ENCODE data around the gene PRR7. TPM values are rescaled to one million over a fixed set of nuclear protein-coding genes. Genes with fewer than 3 reads are reported as not detected.

Gene PRR7
- total and polyA plus RNA-seq, 2 of the 4 experiments (the other 2 are of a cell fraction), result 1.1 to 10.1 TPM

DNA sequence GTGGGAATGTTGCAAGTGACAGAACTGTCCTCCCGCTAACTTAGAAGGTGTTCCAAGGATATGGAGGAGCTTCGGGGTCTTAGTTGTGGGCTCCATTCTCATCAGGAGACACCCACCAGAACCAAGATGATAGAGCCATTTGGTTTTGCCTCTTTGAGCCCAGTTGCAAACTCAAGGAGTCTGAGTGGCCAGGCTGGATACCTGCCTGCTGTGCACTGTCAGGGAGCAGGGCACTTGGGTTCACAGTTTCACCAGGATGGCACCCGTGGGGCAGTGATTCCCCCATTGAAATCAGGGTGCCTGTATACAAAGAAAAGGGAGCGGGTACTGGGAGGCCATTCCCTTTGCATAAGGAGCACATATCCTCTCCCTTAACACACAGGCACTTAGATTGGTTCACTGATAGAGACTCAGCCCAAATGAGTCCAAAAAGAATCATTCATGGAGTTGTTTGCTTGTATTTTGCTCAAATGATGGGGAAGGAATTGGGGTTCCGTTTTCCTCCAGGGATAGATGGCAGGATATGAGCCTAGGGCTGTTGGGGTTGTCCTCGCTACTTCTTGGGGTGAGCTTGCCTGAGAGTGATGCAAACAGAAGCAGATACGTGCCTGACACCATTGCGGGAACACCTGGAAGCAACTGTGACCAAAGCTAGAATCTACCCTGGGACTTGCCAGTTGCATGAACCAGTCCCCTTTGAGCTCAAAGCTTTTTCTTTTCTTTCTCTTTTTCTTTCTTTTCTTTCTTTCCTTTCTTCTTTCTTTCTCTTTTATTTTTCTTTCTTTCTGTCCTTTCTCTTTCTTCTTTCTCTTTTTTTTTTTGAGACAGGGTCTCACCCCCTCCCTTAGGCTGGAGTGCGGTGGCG lies 1.3 kb upstream of the PRR7 start:
- H3K23ac ChIP-seq (ENCODE audit: low read depth, low read length), result no peak overlapping the region
- DNase-seq, result no peak
- peaks cover 11% of the 10 kb centered on the region; the same call in 1 of the 2 replicates for H4K20me1 ChIP-seq (ENCODE audit: insufficient read depth, low read length)
- no peak for TF ChIP-seq MAZ (IDR thresholded peaks at IDR 0.05; ENCODE audit: borderline replicate concordance, low read depth, low read length)
- TF ChIP-seq POLR2A (IDR thresholded peaks at IDR 0.05; ENCODE audit: low read depth, low read length), result no peak
- TF ChIP-seq, protein P1, sequence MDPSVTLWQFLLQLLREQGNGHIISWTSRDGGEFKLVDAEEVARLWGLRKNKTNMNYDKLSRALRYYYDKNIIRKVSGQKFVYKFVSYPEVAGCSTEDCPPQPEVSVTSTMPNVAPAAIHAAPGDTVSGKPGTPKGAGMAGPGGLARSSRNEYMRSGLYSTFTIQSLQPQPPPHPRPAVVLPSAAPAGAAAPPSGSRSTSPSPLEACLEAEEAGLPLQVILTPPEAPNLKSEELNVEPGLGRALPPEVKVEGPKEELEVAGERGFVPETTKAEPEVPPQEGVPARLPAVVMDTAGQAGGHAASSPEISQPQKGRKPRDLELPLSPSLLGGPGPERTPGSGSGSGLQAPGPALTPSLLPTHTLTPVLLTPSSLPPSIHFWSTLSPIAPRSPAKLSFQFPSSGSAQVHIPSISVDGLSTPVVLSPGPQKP (IDR thresholded peaks at IDR 0.05; ENCODE audit: borderline replicate concordance, low read depth, low read length), result no peak
- no peak for TF ChIP-seq FOS (IDR thresholded peaks at IDR 0.05; ENCODE audit: low read depth, low read length)
- TF ChIP-seq BHLHE40 (IDR thresholded peaks at IDR 0.05; ENCODE audit: low read depth, low read length), result no peak
- TF ChIP-seq, protein P2, sequence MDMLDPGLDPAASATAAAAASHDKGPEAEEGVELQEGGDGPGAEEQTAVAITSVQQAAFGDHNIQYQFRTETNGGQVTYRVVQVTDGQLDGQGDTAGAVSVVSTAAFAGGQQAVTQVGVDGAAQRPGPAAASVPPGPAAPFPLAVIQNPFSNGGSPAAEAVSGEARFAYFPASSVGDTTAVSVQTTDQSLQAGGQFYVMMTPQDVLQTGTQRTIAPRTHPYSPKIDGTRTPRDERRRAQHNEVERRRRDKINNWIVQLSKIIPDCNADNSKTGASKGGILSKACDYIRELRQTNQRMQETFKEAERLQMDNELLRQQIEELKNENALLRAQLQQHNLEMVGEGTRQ (IDR thresholded peaks at IDR 0.05; ENCODE audit: low read depth, low read length), result no peak
- no peak for TF ChIP-seq NFE2L2 (IDR thresholded peaks at IDR 0.05; ENCODE audit: low read depth, low read length)
- no peak for TF ChIP-seq CHD1 (IDR thresholded peaks at IDR 0.05; ENCODE audit: low read depth, low read length)
- no peak for TF ChIP-seq CEBPB (IDR thresholded peaks at IDR 0.05; ENCODE audit: low read depth, low read length)
- no peak for TF ChIP-seq SMC3 (IDR thresholded peaks at IDR 0.05; ENCODE audit: low read depth, low read length)
- no peak for TF ChIP-seq RFX5 (IDR thresholded peaks at IDR 0.05; ENCODE audit: low read depth, low read length)
- no peak for TF ChIP-seq RCOR1 (IDR thresholded peaks at IDR 0.05; ENCODE audit: insufficient replicate concordance, low read length)
- TF ChIP-seq RAD21 (IDR thresholded peaks at IDR 0.05; ENCODE audit: low read length), result no peak
- H3K27me3 ChIP-seq (ENCODE audit: control insufficient read depth, insufficient read depth, low read length), result no peaks in the 10 kb centered on the region
- no peak overlapping the region for H3K56ac ChIP-seq (ENCODE audit: extremely low read depth, insufficient read depth, low read length)
- no peak overlapping the region for H2BK20ac ChIP-seq (ENCODE audit: low read depth, low read length)
- no peak overlapping the region for H4K8ac ChIP-seq (ENCODE audit: low read depth in 2 of 2, low read length in 2 of 2)
- H3K4me1 ChIP-seq (ENCODE audit: control insufficient read depth, insufficient read depth, low read length), result peaks cover 10% of the 10 kb centered on the region
- no peak overlapping the region for H3K14ac ChIP-seq (replicated peaks; ENCODE audit: low read depth, low read length)
- no peak overlapping the region for H2AK5ac ChIP-seq (ENCODE audit: low read depth, low read length)
- H3K18ac ChIP-seq (ENCODE audit: low read depth, low read length), result no peak overlapping the region
- ChIA-PET CTCF (interaction anchor here (0.6 to 4.7 kb wide), 7 partner anchors 9 to 78 kb away, joined by 3 to 28 read pairs (median 3); no protein-coding TSS in a partner anchor), POLR2A (ENCODE audit: unreplicated experiment) (no interaction called here)
- in situ Hi-C loops (cut with MboI; ENCODE audit: low sequenced_read_pairs) (loop anchor here (5.0 kb wide), 2 partner anchors 38 to 133 kb away; partner anchors contain the start of genes F12 and MXD3), intact Hi-C loops (cut with micrococcal nuclease) (no loop called here), dilution Hi-C loops (cut with HindIII; ENCODE audit: low sequenced_read_pairs, unreplicated experiment) (no loop called here)
- no peak overlapping the region for H3K4me3 ChIP-seq (ENCODE audit: insufficient read depth, low read depth, low read length)
- H4K91ac ChIP-seq (ENCODE audit: insufficient read depth, low read depth, low read length), result no peak overlapping the region
- no TSS peak for BruUV-seq (replicated peaks)
- no peak overlapping the region for H2AK9ac ChIP-seq (replicated peaks; ENCODE audit: low read depth, low read length, poor library complexity)
- peaks cover 2% of the 10 kb centered on the region; the same call in 1 of the 2 replicates for H3K36me3 ChIP-seq (ENCODE audit: control insufficient read depth, insufficient read depth, low read length)
- no peak overlapping the region for H3K4ac ChIP-seq (ENCODE audit: low read depth, low read length)
- peaks cover 4% of the 10 kb centered on the region; the same call in 1 of the 2 replicates for H3K9me1 ChIP-seq (ENCODE audit: insufficient read depth, low read length)
- no peak overlapping the region for H3K4me2 ChIP-seq (ENCODE audit: low read depth, low read length)
- ATAC-seq (ENCODE audit: low read depth), result no peak
- no peak overlapping the region for H3K27ac ChIP-seq (ENCODE audit: insufficient read depth, low read length)
- no peaks in the 10 kb centered on the region for H3K9me3 ChIP-seq (ENCODE audit: control insufficient read depth, insufficient read depth, low read length)
- no peak overlapping the region for H2BK120ac ChIP-seq (ENCODE audit: low read depth, low read length)
- no peak overlapping the region for H2BK5ac ChIP-seq (ENCODE audit: low read depth, low read length, poor library complexity, severe bottlenecking)
- no peak overlapping the region for H2AFZ ChIP-seq (replicated peaks; ENCODE audit: low read length, poor library complexity)
- no peak overlapping the region for H3K9ac ChIP-seq (ENCODE audit: low read depth, low read length)
- no peak overlapping the region for H4K5ac ChIP-seq (ENCODE audit: low read depth, low read length)
- peaks cover 0 to 4% of the 10 kb centered on the region in 2 experiments; a peak in 1 of 4 replicates for H3K79me1 ChIP-seq (ENCODE audit: low read depth in 1 of 2, low read length in 2 of 2)
- no peak overlapping the region for H2BK15ac ChIP-seq (ENCODE audit: low read depth, low read length)
- 37% methylated on average over 2 of the region's 10 CpGs; no CpG with 5 or more reads in 1 of the 2 experiments for WGBS, 2 experiments (ENCODE audit: extremely low coverage in 2 of 2, insufficient read length in 1 of 2)

All from IMR-90 (cell line).